Measurements from ENCODE around the gene RNF7.
"Not testable (repeated sequence)": the region's sequence is repeated elsewhere in the genome, so short reads cannot be mapped to it uniquely, and the experiment has no call there.

RNF7 gene

DNA sequence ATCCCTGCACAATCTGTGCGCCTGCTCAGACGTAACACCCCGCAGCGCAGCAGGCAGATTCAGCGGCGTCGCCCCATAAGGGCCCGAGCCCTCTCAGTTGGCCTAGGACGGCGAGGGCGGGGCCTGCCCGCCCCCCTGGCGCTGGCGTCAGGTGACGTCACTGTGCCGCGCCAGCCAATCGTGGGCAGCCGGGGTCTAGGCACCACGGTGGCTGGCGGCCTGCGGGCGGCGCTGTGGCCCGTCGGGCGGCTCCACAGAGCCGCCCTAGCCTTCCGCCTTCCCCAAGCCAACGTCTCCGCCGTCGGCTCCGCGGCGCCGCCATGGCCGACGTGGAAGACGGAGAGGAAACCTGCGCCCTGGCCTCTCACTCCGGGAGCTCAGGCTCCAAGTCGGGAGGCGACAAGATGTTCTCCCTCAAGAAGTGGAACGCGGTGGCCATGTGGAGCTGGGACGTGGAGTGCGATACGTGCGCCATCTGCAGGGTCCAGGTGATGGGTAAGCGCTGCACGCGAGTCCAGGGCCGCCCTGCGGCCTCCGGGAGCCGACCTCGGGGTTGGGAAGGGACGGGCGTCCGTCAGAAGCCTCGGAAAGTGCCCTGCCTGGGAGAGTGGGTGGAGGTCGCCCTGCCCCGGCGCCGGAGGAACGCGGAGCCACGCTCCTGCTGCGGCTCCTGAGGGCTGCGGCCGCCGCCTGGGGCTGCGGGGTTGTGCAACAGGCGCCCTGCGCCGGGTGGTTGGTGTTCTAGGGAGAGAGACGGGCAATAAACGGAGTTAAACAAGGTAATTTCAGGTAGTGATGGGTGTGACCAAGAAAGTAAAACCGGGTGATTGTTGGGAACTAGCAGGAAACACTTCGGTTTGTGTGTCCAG, at the start of gene RNF7:
RNF7 (plus strand) TSS at position 277 of the 869 bp plus-strand sequence; CDS start at position 321, 44 bp downstream.
- DNase-seq (ENCODE audit: low spot score), result peak; percentile 97

DNA sequence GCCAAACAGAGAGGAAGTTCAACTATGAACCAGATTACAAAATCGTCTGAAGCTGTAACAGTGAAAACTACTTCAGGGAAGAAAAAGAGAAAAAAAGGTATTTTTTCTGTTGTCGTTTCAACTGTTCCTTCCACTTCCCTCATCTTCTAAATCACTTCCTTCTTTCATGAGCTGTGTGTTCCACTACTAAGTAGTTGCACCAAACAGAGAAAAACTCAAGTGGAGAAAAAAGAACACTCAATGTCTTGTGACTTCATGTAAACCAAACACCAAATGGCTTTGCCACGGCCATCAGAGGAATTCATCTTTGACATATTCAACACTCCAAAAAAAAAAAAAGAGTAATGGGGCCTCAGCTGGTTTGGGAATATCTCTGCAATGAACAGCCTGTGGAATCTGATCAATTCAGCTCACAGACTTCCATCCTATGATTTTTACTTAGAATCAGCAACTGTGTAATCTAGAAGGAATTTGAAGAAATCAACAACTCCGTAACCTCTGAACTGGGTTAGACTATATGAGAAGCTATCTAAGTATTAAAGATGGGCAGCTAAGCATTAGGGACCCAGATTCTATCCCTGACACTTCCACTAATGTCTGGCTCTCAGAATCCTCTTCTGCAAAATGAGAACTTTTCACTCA, 47.5 kb upstream of the RNF7 start:
- DNase-seq (ENCODE audit: low spot score), result peak; percentile 19

DNA sequence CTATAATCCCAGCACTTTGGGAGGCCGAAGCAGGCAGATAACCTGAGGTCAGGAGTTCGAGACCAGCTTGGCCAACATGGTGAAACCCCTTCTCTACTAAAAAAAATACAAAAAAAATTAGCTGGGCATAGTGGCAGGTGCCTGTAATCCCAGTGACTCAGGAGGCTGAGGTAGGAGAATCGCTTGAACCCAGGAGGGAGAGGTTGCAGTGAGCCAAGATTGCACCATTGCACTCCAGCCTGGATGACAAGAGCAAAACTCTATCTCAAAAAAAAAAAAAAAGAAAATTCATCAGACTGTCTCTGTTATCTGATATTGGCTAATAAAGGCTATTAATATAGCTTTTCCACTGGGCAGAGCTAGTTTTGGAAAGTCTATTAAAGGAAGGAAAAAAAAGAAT, 46.6 kb upstream of the RNF7 start:
- DNase-seq (ENCODE audit: low spot score), result not testable (repeated sequence)

DNA sequence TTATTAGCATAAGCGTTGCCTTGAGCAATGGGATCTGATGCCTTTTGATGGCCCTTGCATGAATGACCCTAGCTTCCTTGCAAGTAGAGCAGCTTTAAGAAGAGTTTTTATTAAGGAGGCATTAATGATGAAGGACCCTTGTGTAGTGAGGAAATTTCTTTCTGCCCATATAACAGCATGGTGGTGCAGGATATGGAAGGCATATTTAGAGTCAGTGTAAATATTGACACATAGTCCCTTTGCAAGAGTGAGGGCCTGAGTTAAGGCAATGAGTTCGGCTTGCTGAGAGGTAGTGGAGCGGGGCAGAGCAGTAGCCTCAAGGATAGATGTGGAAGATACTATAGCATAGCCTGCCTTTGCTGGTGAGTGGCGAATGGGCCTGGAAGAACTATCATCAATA, 45.1 kb upstream of the RNF7 start:
- DNase-seq (ENCODE audit: low spot score), result not testable (repeated sequence)

DNA sequence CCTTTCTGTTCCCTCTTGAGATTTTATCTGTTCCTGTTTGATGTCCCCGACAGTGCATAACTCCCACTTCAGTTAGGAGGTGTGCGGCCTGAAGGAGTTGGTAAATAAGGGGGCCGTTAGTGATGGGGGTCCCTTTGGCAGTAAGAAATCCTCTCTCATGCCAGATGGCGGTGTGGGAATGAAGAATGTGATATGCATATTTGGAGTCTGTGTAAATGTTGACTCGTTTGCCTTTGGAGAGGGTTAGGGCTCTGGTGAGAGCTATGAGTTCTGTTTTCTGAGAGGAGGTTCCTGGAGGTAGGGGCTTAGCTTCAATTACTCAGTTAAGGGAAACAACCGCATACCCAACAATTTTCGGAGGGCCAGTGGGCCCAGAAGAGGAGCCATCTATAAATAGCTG, 38.8 kb upstream of the RNF7 start:
- DNase-seq (ENCODE audit: low spot score), result no peak

DNA sequence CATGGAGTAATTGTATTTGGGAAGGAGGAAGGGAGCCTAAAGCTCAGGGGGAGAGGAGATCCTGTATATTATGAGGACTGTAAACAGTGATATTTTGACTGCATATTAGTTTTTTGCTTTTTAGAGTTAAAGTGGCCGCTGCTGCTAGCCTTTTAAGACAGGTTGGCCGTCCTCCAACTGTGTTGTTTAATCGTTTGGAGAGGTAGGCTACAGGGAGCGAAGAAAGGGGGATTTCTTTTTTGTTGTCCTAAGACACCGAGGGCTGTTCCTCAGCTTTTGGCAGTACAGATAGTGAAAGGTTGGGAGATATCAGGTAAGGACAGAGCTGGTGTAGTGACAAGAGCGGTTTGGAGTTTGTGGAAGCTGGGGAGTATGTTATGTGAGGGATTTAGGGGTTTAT, 38.2 kb upstream of the RNF7 start:
- no peak for DNase-seq (ENCODE audit: low spot score)

DNA sequence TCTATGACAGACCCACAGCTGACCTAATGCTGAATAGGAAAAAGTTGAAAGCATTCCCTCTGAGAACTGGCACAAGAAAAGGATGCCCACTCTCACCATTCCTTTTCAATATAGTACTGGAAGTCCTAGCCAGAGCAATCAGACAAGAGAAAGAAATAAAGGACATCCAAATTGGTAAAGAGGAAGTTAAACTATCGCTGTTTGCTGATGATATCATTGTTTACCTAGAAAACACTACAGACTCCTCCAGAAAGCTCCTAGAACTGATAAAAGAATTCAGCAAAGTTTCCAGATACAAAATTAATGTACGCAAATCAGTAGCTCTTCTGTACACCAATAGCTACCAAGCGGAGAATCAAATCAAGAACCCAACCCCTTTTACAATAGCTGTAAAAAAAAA, 34.7 kb upstream of the RNF7 start:
- DNase-seq (ENCODE audit: low spot score), result not testable (repeated sequence)

DNA sequence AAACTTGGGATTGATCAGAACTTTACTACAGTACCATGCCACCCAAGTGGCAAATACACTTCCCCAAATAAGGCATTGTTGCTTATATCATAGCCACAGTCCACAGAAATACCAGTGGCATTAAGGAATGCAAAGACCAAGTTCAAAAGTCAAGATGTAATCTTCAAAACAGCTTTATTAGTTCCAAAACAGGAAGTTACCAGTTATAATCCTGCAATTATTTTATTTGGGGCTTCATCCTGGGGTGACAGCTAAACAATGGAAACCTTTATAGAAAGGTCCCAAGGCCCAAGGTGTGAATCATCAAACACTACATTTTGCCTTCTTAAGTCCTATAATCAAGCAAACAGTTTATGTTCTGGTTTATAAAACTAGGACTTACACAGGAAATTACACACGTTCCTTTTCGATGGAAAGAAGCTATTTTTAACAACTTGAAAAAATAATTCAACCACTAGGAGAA, 30.3 kb upstream of the RNF7 start:
- no peak for DNase-seq (ENCODE audit: low spot score)

DNA sequence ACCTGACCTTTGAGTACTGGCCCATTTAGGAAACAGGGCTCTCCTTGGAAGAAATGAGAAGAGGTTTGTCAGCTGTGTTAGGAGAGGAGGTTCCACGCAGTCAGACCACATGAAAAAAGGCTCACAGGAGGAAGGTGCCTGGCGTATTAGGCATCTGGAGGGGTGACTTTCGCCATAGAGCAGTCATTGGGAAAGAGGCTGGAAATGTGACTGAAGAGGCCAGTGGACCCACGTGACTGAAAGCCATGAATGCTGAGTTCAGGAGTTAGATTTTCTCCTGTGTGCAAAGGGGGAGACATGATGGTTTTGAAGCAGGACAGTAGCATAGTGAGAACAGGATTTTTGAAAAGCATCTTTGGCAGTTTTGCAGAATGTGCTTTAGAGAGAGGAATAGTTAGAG, 29.7 kb upstream of the RNF7 start:
- DNase-seq (ENCODE audit: low spot score), result no peak

DNA sequence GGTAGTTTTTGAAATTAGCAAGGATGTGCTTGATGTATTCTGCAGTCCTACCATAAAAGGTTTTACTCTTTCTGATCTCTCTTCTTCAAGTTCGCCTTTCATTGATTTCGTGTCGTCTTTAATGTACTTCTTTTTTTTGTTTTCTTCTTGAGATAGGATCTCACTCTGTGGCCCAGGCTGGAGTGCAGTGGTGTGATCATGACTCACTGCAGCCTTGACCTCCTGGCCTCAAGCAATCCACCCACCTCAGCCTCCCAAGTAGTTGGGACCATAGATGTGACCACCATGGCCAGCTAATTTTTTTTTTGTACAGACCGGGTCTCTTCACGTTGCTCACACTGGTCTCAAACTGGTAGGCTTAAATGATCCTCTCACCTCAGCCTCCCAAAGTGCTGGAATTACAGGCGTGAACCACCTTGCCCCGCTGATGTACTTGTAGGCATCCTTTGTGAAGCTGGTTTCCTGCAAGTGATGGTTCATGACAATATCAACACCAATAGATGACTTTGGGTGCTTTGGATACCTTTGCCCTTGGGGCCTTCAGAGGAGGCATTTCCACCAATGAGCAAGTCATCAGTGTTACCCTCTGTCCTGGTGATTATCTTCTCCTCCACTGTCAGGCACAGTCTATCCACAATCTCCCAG, 28.9 kb upstream of the RNF7 start:
- DNase-seq (ENCODE audit: low spot score), result no peak

DNA sequence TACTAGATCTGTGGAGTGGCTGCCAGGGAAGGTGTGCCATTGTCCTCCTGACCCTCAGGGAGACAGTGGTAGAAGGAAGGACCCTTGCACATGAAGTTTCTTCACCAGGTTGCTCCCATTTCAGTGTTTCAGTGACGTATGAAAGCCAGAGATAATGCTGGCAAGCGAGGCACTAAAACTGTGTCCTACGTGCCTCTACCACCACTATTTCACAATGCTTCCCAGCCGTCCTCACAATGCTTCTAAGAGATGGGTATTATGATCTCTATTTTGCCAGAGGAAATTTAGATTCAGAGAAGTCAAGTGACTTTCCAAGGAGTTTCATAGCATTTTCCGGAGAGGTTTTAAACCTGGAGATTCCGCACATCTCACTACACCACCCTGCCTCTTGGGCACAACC, 28.0 kb upstream of the RNF7 start:
- no peak for DNase-seq (ENCODE audit: low spot score)

DNA sequence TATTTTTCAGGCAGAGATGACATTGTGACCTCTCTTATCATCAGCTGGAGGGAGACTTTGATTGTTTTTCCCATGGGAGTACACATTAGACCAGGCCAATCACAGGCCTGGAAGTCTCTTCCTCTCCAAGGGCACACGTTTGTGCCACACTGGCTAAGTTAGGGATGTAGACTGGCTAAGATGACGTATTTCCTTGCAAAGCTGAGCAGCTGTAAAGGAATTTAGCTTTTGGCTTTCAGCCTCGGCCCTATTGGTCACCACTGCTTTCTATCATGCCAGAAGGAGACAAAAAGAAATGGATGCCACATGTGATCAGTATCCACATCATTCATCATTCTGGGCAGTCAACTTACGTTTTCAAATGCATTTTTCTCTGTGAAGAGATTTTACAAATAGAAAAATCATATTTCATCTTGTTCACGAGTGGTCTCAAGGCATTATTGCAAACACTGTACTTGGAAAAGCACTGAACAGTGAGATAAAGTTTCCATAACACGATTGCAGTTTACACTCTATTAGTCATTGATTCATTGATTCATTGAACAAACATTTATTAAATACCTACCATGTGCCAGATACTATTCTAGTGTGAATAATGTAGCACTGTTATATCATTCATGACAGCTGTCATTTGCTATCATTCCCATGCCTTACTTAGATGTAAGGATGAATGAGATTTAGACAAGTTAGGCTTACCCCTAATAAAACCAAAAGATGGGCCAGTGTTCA, 27.0 kb upstream of the RNF7 start:
- no peak for DNase-seq (ENCODE audit: low spot score)

DNA sequence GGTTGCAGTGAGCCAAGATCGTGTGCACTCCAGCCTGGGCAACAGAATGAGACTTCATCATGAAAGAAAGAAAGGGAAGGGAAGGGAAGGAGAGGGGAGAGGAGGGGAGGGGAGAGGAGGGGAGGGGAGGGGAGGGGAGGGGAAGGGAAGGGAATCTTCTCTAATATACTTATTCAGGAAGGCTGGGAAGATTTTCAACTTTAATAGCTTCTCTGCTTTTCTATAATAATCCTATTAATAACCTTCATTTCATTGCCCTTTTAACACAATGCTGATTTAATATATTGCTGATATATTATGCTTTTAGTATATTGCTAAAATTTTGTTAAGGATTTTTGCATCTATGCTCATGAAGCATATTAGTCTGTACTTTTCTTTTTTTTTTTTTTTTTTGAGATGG, 23.4 kb upstream of the RNF7 start:
- DNase-seq (ENCODE audit: low spot score), result no peak

DNA sequence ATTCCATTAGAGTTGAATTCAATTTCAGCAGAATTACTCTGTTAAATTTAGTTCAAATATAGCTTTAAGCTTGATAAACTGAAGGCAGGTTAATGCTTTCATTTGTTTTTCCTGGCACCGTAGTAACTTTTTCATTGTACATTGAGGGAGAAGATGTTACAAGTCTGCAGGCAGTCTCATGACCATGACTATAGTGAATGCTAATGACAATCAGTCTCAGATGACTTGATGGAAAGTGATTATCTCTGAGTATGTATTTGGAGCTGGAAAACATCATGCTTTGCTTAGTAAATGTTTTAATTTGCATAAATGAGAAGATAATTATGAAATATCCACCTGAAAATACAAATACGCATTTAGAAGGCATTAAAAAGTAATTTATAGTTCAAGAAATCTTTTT, 16.0 kb upstream of the RNF7 start:
- DNase-seq (ENCODE audit: low spot score), result no peak

DNA sequence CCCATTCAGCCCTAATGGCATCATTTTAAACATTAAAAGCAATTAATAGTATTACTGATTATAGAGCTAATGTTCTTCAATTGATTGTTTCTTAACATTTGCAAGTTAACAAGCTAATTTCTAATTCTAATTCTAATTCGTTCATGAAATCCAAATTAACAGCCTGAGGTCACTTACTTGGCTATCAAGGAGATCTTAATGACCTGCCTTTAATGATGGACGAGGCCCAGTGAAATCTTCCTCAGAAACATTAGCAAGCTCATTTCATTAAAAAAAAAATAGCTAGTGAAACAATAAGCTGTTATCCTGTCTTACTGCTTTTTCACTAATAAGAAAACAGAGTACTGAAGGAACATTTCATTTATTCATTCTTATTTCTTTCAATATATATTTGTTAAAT, 15.4 kb upstream of the RNF7 start:
- no peak for DNase-seq (ENCODE audit: low spot score)

DNA sequence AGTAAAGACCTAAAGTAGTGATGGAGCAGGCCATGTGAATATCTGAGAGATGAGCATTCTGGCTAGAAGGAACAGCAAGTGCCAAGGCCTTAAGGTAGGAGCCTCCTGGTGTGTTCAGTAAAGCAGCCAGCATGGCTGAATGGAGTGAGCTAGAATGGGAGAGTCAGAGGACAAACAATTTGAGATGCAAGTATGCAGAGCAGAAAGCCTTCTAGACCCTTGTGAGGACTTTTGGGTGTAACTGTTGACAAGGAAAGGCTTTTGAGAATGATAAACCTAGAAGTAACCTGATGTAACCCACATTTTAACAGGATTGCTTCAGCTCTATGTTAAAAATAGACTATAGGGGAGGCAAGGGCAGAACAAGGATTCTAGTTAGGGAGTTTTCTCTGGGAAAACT, 14.8 kb upstream of the RNF7 start:
- peak; percentile 35 for DNase-seq (ENCODE audit: low spot score)

DNA sequence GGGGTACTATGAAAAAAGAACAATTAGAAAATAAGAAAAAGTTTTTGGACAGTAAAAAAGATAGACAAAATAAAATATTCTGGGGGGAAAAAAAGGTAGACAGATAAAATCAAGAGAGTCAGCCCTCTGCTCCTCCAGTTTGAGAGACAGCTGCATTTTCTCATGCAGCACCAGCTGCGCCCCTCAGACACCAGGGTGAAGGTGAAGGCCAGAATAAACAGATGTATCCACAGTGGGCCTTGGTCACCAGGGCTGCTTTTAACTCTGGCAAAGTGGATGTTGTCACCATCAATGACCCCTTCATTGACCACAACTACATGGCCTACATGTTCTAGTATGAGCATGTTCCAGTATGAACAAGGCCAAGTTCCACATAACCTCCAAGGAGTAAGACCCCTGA, 13.9 kb upstream of the RNF7 start:
- DNase-seq (ENCODE audit: low spot score), result no peak

DNA sequence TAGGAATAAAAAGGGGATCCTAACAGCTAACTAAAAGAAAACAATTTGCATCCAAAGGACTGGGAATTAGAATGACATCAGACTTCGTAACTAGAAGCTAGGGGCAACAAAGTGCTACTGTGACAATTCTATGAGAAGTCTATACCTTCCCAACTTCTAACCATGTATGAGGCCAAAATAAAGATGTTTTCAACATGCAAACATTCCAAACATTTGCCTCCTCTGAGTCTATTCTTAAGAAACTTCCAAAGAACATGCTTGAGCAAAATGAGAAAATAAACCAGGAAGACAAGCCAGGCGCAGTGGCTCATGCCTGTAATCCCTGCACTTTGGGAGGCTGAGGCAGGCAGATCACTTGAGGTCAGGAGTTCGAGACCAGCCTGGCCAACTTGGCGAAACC, 13.1 kb upstream of the RNF7 start:
- DNase-seq (ENCODE audit: low spot score), result no peak

DNA sequence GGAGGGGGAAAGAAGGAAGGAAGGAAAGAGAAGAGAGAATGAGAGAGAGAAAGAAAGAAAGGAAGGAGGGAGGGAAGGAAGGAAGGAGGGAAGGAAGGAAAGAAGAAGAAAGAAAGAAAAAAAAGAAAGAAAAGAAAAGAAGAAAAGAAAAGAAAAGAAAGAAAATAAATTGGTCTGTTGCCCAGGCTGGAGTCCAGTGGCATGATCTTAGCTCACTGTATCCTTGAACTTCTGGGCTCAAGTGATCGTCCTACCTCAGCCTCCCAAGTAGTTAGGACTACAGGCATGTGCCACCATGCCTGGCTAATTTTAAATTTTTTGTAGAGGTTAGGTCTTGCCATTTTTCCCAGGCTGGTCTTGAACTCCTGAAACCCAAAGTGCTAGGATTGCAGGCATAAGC, 11.6 kb upstream of the RNF7 start:
- DNase-seq (ENCODE audit: low spot score), result no peak

DNA sequence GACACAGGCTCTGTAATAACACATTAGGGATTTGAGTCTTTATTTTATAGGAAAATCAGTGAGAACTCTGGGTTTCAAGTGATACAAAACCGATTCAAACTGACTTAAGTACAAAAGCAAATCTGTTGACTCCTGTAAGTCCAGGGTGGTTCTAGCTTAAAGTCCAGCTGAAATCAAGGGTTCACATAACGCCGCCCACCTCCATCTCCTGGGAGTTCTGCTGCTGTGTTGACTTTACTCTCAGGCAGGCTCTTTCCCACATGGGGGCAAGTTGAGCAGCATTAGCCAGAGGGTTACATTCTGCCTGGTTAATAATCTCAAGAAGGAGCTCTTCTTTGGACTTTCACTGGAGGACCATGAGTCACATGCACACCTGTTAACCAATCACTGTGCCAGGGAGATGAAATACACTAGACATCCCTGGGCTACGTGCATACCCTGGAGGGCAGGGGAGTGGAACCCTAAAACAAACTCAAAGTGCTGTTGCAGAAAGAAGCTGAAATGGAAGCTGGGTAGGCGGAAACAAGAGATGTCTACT, 9.7 kb upstream of the RNF7 start:
- no peak for DNase-seq (ENCODE audit: low spot score)

DNA sequence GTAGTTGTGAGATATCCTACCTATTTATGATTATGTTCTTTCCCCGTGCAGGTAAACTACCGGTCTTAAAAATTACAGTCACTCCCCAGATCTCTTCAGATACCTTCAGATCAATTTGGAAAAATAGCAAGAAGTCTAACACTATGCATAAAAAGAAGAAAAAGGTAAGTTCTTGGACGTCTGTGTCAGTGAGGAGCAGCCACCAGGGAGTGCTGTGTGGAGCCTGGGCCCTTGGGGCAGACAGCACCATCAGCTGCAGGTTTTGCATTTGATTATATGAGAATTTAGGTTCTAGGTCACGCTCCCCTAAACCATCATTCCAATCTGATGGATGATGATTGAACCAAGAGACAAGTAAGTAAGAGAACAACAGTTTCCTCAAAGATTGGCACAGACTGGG, 8.9 kb upstream of the RNF7 start:
- DNase-seq (ENCODE audit: low spot score), result no peak

DNA sequence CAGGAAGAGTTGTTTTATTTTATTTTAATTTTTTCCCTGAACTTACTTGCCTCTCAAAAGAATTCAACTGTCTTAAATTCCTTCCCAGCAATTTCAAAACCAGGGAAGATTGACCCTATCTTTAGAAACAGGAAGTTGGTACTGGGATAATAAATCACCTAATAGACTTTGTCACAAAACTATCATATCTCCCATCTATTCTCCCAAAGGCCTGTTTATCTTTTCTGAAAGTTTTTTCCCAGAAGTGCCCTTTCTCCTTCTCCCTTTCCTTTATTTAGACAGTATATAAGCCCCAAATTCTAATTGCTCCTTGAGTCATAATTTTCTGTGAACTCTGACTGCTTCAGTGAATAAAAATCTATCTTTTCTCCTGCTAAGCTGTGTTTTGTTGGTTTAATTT, 2.9 kb upstream of the RNF7 start:
- DNase-seq (ENCODE audit: low spot score), result no peak
